GM21825 (cell line): ENCODE data around the gene SULF2.

ENCODE experiments used
- ATAC-seq: cut with Tn5 transposase; IDR thresholded peaks from one replicate; pipeline ENCODE4 v1.9.1; 2021; ENCODE audit warnings: mild to moderate bottlenecking, moderate library complexity; ENCODE audit not compliant: unreplicated experiment

SULF2 gene

GRCh38 chr20:47765271-47765670 lies 20.0 kb downstream of the SULF2 start:
- ATAC-seq = no peak

GRCh38 chr20:47764154-47764733 lies 21.0 kb downstream of the SULF2 start:
- no peak for ATAC-seq

GRCh38 chr20:47762699-47763268 lies 22.5 kb downstream of the SULF2 start:
- ATAC-seq = no peak

- no peak for ATAC-seq
These were observed 23.7 kb downstream of the SULF2 start for GRCh38 chr20:47761482-47762047.

- no peak for ATAC-seq
These were observed 24.4 kb downstream of the SULF2 start for GRCh38 chr20:47760686-47761481.

GRCh38 chr20:47758517-47759450 lies 26.5 kb downstream of the SULF2 start:
- ATAC-seq = no peak

GRCh38 chr20:47757145-47758035 lies 27.9 kb downstream of the SULF2 start:
- ATAC-seq = no peak

GRCh38 chr20:47754946-47755652 lies 30.2 kb downstream of the SULF2 start:
- no peak for ATAC-seq

GRCh38 chr20:47754388-47754715 lies 30.9 kb downstream of the SULF2 start:
- no peak for ATAC-seq

GRCh38 chr20:47753576-47754387 lies 31.5 kb downstream of the SULF2 start:
- ATAC-seq = no peak

- no peak for ATAC-seq
These were observed 33.8 kb downstream of the SULF2 start for GRCh38 chr20:47751449-47751848.

GRCh38 chr20:47749339-47749738 lies 35.9 kb downstream of the SULF2 start:
- no peak for ATAC-seq

- ATAC-seq = no peak
These were observed 36.5 kb downstream of the SULF2 start for GRCh38 chr20:47748823-47749222.

GRCh38 chr20:47748069-47748468 lies 37.2 kb downstream of the SULF2 start:
- ATAC-seq = no peak

GRCh38 chr20:47747669-47748031 lies 37.6 kb downstream of the SULF2 start:
- no peak for ATAC-seq

- no peak for ATAC-seq
These were observed 40.5 kb downstream of the SULF2 start for GRCh38 chr20:47744803-47745202.

- no peak for ATAC-seq
These were observed 41.6 kb downstream of the SULF2 start for GRCh38 chr20:47743671-47744070.
